CMK (cell line): Measurements from ENCODE around the gene RIMBP2.

ENCODE experiments used
- DNase-seq: peaks from one replicate; pipeline ENCODE4 v3.0.0-alpha.2; 2010; ENCODE audit warnings: low read depth

Gene RIMBP2

DNA sequence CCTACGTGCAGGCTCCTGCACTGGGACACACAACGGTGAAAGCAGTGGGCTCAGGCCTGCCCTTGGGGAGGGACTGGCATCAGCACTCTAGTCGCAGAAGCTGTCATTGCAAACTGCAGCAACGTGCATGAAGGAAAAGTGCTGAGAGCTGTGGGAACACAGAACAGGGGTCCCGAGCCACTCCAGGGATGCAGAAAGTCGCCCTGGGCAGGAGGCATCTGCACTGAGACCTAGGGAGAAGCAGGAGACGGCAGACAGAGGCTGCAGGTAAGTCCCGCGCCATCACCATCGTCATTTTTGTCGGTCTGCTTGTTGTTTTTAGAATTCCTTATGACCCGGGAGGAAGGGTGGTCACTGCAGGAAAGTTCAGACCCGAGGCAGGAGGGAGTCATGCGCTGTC, 21.6 kb upstream of the RIMBP2 start:
- DNase-seq = no peak

DNA sequence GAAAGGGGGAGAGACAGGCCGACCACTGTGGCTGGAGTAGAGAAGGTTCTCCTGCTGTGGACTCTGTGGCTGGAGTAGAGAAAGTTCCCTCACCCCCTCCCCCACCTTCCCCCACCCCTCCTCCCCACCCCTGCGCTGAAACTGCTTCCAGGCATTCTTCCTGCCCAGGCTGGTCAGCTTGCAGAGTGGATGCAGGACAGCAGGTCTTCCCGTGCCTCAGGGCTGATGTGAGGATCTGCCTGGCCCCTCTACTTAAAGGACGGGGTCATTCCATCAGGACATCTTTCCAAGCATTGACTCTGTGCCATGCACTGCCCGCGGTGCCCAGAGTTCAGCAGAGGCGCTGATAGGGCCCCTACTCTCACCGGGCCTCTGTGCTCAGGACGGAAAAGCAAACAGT, 13.2 kb upstream of the RIMBP2 start:
- no peak for DNase-seq

DNA sequence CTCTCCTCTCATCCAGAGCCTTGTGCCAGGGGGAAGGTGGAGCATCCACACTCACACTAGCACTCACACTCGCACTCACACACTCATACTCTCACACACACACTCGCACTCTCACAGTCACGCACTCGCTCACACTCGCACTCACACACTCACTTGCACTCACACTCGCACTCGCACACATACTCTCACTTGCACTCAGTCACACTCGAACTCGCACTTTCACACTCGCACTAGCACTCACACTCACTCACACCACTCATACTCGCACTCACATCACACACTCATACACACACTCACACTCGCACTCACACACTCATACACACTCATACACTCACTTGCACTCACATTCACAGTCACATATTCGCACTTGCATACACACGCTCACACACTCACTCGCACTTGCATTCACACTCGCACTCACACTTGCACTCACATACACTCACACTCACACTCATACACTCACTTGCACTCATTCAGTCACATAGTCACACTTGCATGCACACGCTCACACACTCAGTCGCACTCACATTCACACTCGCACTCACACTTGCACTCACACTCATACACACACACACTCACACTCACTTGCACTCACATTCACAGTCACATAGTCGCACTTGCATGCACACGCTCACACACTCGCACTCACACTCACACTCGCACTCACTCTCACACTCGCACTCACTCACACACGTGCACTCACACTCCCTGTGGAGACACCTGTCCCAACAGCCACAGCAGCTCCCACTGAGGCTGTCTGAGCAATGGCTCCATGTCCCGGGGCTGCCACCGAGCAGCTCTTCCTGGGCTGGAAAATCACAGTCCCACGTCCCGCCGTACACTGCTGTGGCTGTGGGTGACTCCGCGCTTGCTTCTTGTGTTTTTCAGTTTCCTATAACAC, 12.3 kb upstream of the RIMBP2 start:
- no peak for DNase-seq

DNA sequence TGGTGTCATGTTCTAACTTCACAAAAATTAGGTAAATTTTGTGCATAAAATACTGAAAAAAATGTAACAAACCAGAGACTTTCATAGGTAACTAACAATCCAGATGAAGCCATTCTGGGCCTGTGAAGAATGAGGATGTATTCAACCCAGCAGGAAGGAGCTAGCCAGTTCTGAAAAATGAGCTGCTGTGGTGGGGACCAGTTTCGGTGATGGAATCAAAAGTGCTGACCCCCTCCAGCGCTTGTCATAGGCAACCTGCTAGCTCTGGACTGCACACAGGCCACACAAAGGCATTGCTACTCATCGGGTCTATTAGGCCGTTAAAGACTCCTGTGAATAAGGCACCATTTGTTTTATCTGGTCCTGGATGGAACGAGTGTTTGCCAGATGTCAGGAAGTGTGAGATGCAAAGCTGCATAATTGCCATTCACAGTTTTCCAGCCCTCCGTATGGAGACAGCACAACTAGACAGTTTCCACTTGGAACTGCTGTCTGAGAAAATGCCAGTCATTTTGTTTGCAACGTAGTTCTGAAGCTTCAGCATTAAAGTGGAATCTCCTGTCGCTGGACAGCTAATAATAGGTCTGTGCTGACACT, 3.3 kb upstream of the RIMBP2 start:
- DNase-seq = no peak

DNA sequence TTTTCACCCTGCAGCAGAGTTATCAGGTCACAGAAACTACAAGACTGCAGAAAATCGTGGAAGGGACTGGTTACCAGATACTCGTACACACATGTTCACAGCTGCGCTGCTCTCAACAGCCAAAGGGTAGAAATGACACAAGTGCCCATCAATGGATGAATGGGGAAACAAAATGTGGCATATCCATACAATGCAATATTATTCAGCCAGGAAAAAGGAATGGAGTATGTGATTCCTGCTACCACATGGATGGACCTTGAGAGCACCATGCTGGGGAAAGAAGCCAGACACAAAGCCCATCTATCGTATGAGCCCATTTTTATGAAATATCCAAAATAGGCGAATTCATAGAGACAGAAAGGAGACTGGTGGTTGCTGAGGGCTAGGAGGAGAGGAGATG, 1.7 kb upstream of the RIMBP2 start:
- no peak for DNase-seq

DNA sequence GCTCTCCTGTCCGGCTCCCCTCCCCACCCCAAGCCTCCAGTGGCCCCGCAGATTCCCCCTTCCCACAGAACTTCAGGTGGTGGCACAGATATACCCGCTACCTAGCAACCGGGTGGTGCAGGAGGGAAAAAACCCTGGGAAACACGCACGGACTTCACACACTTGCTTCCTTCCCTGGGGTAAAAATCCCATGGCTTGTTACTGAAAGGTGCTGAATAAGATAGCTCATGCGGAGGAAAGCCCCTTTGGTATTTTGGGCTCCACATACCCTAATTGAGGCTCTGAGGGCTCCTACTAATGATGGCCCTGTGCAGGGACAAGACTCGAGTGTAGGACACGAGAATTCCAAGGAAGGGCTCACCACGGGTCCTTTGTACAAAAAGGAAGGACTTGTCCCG, 869 bp upstream of the RIMBP2 start:
- no peak for DNase-seq

DNA sequence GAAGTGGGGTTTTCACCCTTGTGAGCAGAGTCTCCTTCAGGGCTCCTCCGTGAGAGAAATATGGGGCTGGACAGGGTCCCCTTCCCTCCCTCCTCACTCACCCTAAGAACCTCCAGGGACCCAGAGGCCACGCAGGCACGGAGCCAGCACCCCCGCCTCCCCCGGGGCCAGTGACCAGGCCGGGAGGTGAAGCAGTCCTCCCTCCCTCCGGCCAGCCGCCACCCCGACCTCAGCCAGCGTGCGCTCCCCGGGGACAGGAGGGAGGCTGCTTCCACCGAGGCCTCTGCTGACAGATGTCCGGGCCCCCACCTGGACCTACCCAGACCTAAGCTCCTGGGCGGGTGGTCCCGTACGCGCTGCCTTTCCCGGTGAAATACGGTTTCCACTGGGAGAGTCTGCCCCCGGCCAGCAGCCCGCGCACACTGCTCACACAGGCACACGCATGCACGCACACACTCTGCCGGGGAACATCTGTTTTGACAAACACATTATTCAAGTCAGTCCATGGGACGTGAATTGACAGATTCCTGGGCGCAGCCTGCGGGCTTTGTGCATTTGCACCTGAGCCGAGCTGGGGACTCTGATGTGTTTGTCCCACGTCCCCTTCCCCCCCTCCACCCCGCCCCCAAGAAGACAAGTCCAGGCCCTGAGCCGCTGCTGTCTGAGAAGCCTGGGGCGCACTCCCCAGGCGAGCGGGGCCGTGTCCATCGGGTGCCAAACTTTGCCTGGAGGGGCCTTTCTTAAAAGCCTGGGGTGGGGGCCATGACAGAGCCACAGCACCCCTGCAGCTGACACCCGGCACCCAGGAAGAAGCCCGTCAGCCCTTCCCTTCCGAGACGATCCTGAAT, 725 bp downstream of the RIMBP2 start:
- DNase-seq = no peak

DNA sequence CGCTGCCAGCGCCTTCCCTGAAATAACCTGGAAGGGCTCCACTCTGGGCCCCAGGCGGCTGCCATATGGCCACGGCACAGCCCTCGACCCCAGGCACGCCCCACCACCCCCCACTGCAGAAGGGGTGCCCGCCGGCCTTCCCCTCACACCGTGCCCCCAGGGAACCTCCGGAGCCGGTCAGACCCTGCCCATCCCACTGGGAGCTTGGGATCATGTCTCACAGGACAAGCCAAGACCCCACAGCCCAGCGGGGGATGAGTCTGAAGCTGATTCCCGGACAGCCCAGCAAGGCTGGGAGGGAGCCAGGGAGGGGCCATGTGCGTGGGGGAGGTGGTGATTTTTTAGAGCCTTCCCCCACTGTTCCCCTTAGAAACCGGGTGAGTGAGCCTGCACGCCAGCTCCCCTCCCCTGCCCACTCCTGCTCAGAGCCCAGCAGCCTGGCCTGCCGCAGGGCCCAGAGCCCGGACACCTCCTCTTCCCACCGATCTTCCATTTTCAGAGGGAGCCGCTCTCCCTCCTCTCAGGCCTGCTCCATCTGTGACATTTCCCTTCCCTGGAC, 1.4 kb downstream of the RIMBP2 start:
- DNase-seq = no peak

DNA sequence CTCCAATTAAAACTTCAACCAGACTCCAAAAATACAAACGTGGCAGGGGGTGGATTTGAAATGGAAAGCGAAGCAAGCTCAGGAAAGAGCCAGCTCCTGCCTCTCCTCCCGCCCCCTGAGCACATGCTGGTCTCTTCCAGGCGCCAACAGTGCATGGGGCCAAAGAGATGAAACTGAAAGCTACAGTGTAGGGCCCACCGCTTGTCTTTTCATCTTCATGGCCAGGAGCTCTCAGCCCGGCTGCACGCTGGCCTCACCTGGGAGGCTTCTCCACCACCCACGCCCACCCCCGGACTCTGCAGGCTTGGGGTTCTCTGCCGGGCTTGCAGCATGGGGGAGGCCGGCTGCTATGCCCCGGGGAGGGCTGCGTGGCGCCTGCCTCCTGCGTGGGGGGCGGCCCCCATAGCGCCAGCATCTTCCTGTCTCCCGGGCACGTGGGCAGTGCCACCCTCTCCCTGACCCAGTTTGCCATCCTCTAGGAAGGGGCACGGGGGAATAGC, 2.0 kb downstream of the RIMBP2 start:
- DNase-seq = no peak

DNA sequence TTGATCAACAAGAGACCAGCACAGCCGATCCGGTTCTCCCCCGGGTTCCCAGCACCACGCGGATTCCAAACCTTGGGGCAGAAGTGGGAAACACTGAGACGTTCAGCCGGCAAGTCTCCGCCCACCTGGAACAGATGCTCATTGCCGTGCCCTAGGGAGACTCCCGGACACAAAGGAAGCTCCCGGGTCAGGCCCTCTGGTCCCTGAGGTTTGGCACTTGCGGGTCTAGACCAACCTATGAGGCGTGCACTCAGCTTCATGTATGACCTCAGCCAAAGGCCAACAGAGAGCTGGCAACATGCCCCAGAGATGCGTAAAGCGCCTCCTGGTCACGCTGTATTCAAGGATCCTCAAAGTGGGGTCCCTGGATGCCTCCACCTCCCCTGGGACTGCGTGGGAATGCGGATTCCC, 2.5 kb downstream of the RIMBP2 start:
- no peak for DNase-seq

DNA sequence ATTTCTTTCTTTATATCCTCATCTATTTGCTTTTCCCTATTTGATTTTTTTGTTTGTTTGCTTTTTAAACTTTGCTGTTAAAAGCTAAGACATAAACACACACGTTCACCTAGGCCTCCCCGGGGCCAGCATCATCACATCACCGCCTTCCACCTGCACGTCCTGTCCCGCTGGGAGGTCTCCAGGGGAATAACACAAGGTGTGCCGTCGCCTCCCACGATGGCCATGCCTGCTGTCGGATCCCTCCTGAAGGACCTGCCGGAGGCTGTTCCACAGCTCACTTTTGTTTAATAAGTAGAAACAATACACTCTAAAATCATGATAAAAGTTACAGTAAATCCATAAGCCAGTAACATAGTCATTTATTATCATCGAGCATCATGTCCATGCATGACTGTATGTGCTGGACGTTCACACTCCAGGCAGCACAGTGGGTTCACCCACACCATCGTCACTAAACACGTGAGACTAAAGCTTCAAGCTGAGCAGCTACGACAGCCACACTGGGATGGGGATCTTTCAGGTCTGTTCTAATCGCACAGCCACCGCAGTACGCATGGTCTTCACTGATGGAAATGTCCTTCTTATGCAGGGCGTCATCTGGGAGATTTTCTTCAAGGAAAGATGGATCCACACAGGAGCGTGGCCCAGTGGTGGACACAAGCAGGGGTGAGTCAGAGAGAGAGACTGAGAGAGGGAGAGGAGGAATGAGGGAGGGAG, 3.6 kb downstream of the RIMBP2 start:
- DNase-seq = no peak

DNA sequence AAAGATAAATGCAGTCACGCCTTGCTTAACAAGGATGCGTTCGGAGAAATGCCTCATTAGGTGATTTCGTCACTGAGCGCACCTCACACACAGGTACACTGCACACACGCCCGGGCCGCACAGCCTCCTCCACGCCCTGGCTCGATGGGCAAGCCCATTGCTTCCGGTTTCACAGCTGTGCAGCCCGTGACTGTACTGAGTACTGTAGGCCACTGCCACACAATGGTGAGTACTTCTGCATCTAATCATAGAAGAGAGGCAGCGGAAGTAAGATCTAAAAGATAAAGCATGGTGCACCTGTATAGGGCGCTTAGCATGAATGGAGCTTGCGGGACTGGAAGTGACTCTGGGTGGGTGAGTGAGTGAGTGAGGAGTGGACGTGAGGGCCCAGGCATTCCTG, 4.3 kb downstream of the RIMBP2 start:
- no peak for DNase-seq

DNA sequence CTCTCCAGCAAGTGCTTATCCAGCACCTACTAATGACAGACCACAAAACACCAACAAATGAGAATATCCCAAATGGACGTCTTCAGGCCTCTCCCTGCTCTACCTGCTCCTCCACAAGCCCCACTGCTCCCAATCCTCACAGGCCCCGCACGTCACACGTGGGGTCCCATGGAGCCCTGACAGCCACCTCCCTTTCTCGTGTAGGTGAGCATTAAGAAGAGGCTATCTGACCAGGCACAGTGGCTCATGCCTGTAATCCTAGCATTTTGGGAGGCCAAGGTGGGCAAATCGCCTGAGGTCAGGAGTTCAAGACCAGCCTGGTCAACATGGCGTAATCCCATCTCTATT, 5.4 kb downstream of the RIMBP2 start:
- no peak for DNase-seq

DNA sequence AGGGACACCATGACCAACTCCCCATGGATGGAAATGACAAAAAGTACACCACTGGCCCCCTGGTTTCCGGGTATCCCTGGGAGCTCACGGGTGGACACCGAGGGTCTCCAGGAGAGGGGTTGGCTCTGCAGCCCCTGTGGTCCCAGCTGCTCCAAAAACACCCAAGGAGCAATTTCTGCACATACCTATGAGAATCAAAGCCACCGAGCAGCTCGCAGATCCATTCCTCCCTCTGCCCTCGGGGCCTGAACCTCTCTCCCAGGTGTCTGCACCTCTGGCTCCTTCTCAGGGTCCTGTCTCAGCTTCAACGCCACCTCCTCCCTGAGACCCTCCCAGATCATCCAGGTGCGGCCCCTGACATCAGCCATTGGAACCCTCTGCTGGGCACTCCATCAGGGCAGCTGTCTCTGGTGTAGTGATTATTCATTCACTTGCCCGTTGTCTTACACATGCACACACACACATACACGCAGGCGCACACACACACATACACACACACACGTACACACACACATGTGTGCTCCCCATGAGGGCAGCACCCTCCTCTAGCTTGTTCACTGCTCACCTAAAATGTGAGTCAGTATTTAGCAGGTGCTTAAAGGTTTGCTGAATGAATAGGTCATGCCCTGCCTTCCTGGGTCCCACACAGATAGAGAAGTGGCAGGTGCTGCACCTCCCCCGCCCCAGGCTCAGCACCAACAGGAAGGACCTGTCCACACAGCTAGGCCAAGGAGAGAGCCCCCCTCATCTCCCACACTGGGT, 5.9 kb downstream of the RIMBP2 start:
- no peak for DNase-seq

DNA sequence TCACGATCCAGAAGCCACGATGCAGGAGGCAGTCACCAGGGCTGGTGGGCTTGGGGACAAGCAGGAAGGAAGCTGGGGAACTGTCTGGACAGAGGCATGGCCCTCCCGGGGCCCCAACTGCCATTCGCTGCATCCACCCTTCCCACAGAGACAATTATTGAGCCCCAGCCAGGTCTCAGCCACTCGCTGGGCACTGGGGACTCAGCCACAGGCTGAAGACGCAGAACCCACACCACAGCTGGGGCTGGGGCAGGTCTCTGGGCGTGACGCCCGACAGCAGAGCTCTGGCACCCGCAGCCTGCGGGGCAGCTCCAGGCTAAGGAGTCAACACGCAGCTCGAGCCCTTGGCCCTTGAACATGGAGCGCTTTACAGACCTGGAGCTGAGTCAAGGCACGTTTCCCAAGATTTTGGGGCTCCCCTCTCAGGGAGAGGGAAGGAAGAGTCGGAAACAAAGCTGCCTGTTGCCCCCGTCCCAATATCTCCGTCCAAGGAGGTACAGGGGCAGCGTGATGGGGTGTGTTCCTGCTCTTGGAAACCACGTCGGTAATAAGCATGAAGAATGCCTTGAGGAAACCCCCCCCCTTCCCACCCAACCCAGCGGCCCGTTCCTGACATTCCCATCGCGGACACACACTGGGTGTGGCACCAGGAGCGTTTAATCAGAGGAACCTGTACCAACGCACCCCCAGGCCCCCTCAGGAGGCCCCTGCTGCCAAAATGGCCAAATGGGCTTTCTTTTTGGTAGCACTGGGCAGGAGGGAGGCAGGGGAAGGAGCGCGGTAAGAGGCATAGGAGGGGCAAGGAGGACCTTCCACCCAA, 6.7 kb downstream of the RIMBP2 start:
- no peak for DNase-seq

DNA sequence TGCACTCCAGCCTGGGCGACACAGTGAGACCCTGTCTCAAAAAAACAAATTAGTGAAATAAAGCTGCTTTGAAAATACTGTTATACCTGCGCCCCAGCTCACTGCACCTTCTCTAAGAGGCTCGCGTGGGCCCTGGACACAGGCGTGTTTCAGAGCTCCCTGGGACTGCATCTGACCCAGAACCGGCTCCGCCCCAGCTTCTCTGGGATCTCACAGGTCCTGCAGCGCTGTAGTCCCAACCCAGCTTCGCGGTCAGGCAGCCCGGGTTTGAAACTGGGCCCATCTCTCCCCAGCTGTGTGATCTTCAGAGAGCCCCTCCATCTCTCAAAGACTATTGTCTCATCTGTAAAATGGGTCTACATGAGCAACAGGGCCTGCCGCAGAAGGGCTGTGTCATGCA, 7.5 kb downstream of the RIMBP2 start:
- DNase-seq = no peak

DNA sequence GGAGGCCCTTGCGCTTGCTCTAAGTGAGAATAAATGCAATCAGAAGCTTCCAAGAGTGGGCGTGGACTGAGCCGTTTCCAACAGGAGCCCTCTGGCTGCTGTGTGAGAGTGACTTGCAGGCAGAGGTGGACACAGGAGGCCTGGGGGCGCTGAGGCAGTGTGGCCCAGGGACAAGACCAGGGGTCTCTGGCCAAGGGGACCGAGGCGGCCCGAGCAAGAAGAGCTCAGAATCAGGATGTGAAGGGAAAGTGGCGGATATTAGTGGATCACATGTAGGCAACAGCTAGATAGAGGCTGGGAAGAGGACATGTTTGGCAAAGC, 8.6 kb downstream of the RIMBP2 start:
- no peak for DNase-seq

DNA sequence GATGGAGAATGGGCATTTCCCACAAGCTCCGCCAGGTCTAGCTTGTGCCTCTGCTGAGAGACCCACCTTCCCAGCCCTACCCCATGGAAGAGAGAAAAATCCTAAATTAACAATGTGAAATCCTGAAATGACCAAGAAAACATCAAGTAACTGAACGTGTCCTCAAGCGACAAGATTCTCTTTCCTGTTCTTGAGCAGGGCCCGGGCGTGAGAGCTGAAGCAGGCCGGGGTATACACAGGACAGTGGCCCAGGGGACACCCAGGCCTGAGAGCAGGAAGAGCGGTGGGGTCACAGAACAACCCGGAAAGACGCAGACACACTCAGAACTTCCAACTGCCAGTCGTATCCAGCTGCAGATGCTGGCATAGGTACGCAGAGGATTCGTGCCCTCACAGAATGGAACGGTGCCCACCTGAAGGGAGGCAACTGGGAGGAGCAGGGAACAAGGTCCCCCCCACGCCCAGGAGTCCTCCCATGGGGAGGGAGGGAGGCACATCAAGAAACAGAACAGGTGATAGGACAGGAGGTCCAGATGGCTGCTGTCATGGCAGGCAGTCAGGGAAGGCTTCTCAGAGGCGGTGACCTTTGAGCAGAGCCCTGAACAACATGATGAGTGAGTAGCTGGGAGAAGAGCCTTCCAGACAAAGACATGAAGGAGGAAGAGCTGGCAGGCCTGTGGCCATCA, 9.1 kb downstream of the RIMBP2 start:
- no peak for DNase-seq

DNA sequence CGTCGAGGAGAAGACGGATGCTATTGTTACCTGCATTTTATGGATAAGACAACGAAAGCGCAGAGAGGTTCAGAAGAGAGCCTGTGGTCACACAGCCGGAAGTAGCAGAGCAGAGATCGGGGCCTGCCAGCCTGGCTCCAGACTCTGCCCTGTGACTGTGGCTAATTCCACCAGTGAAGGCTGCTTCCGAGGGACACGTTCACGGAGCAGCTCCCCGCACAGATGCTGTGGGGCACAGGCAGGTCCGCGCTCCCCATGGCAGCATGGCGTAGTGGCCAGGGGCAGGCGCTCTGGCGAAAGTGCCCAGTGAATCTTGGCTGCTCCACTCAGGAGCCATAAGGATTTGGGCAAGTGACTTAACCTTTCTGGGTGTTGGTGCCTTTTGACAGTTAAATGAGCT, 9.8 kb downstream of the RIMBP2 start:
- DNase-seq = no peak
